ENCODE results near the gene PRPF6. TPM values are rescaled to one million over a fixed set of nuclear protein-coding genes. Genes with fewer than 3 reads are reported as not detected.

The PRPF6 gene
- total and polyA plus RNA-seq, 2 of the 13 experiments (the other 11 are each of a cell fraction or from before 2014, with no cell fraction given) = 63.7 to 101 TPM

DNA sequence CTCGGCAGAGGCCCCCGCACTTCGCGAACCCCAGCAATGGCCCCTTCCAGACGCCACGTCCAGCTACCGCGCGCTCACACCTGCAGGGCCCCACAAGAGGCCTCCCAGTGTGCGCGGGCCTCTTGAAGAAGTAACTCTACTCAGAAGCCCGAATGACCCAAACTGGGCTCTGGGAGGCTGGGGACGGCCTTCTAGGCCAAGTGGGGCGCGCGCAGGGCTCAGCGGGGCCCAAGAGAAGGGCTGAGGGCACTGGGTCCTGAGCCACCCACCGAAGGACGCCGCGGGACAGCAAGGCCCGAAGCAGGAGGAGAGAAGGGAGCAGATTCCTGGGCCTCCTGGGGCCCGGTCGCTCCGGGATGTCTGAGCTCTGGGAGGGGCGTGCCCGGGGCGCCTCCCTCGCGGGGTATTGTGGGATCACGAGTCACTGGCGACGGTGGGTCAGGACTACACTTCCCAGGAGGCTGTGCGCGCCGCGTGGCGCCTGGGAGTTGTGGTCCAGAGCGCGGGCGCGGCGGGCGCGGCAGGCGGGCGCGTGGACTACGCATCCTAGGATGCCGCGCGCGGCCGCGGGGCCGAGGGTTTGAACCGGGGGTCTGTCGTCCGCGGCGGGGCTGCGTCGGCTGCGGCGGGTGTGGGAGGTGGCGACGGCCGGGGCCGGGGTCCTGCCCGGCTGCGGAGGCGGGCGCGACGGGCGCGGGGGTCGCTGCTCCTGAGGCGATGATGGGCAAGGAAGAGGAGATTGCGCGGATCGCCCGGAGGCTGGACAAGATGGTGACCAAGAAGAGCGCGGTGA lies 81.9 kb downstream of the PRPF6 start, which contains the start of gene TCEA2 (continued):
- TF ChIP-seq ZNF574 (CRISPR knock-in tag; IDR thresholded peaks at IDR 0.05) = peak; percentile 97
- TF ChIP-seq NR0B2 (CRISPR knock-in tag; IDR thresholded peaks at IDR 0.05) = peak; percentile 24; the same call in 1 of the 2 replicates
- TF ChIP-seq TCF12 (IDR thresholded peaks at IDR 0.05) = no peak
- TF ChIP-seq TCF12 (CRISPR knock-in tag; IDR thresholded peaks at IDR 0.05) = peak; percentile 95; the same call in 1 of the 2 replicates
- TF ChIP-seq RFX3 (CRISPR knock-in tag; IDR thresholded peaks at IDR 0.05) = 0 out of 2 replicates have a peak, but pooled peaks have one; percentile 31
- peak; percentile 90; the same call in 1 of the 2 replicates for TF ChIP-seq RELA (CRISPR knock-in tag; IDR thresholded peaks at IDR 0.05)
- TF ChIP-seq ZNF296 (CRISPR knock-in tag; conservative IDR thresholded peaks at IDR 0.05) = peak; percentile 81; the same call in 1 of the 2 replicates
- TF ChIP-seq SAP130 (CRISPR knock-in tag; IDR thresholded peaks at IDR 0.05; ENCODE audit: low read depth) = peak; percentile 93
- TF ChIP-seq ZKSCAN1 (IDR thresholded peaks at IDR 0.05; ENCODE audit: low read length) = no peak; the same call in 1 of the 2 replicates
- peak; percentile 98 for TF ChIP-seq ZNF224 (CRISPR knock-in tag; IDR thresholded peaks at IDR 0.05)
- TF ChIP-seq ZNF788 (CRISPR knock-in tag; IDR thresholded peaks at IDR 0.05; ENCODE audit: borderline replicate concordance) = peak; percentile 97
- TF ChIP-seq THYN1 (CRISPR knock-in tag; IDR thresholded peaks at IDR 0.05; ENCODE audit: borderline replicate concordance, low read depth) = no peak
- peak; percentile 78 for TF ChIP-seq RXRB (CRISPR knock-in tag; IDR thresholded peaks at IDR 0.05; ENCODE audit: borderline replicate concordance)
- TF ChIP-seq SALL2 (CRISPR knock-in tag; IDR thresholded peaks at IDR 0.05) = no peak; the same call in 1 of the 2 replicates
- peak; percentile 94; the same call in 1 of the 2 replicates for TF ChIP-seq BCL3 (CRISPR knock-in tag; IDR thresholded peaks at IDR 0.05)
- peak; percentile 91 for TF ChIP-seq POLR2AphosphoS5 (IDR thresholded peaks at IDR 0.05; ENCODE audit: low read depth, low read length)
- TF ChIP-seq, protein P1, sequence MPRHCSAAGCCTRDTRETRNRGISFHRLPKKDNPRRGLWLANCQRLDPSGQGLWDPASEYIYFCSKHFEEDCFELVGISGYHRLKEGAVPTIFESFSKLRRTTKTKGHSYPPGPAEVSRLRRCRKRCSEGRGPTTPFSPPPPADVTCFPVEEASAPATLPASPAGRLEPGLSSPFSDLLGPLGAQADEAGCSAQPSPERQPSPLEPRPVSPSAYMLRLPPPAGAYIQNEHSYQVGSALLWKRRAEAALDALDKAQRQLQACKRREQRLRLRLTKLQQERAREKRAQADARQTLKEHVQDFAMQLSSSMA (CRISPR knock-in tag; IDR thresholded peaks at IDR 0.05) = 0 out of 2 replicates have a peak, but pooled peaks have one; percentile 33
- no peak for TF ChIP-seq ZNF557 (CRISPR knock-in tag; IDR thresholded peaks at IDR 0.05)
- TF ChIP-seq ZNF850 (CRISPR knock-in tag; conservative IDR thresholded peaks at IDR 0.05) = peak; percentile 66; the same call in 1 of the 2 replicates
- no peak for TF ChIP-seq SMARCE1 (IDR thresholded peaks at IDR 0.05; ENCODE audit: borderline replicate concordance)
- TF ChIP-seq DNMT3B (CRISPR knock-in tag; conservative IDR thresholded peaks at IDR 0.05) = 0 out of 2 replicates have a peak, but pooled peaks have one; percentile 78
- TF ChIP-seq ASH2L (IDR thresholded peaks at IDR 0.05; ENCODE audit: insufficient read length, low read depth, low read length) = peak; percentile 68
- TF ChIP-seq GABPA (IDR thresholded peaks at IDR 0.05; ENCODE audit: low read depth, low read length) = no peak
- peak; percentile 78 for TF ChIP-seq GABPA (CRISPR knock-in tag; IDR thresholded peaks at IDR 0.05; ENCODE audit: low read depth)
- peak; percentile 89; the same call in 1 of the 2 replicates for TF ChIP-seq ZNF337 (CRISPR knock-in tag; IDR thresholded peaks at IDR 0.05; ENCODE audit: borderline replicate concordance, low read depth)
- peak; percentile 93; the same call in 1 of the 2 replicates for TF ChIP-seq ZNF737 (CRISPR knock-in tag; IDR thresholded peaks at IDR 0.05; ENCODE audit: borderline replicate concordance)

Measured in HepG2 (cell line).